Measurements from ENCODE around the gene SHC3. TPM values are rescaled to one million over a fixed set of nuclear protein-coding genes. Genes with fewer than 3 reads are reported as not detected.

Gene SHC3
- total and polyA plus RNA-seq, 2 donors (not counting 3 experiments of a cell fraction or from before 2014, with no cell fraction given): 1.0 to 2.0 TPM

DNA sequence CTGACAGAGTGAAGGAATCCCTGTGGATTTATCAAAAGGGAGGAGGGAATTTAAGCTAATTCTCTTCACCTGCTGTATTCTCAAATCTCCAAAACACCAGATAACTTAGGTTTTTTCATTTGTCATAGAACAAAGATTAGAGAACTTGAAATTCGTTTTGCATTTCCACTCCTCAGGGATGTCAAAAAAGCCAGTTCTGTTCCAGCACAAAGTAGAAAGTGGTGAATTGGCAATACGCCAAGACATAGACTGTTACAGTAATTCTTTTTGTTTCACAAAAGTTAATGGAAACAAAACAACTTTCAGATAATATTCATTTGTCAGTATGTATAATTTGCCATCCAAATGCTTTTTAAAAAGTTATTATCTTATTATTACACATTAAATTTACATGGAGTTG is 172.4 kb downstream of the SHC3 start:
- no peak overlapping the region for H3K9ac ChIP-seq (replicated peaks; ENCODE audit: extremely low read depth, insufficient read depth, low read length)
- H3K9me3 ChIP-seq (replicated peaks; ENCODE audit: control insufficient read depth, insufficient read depth, low read length): no peaks in the 10 kb centered on the region
- DNase-seq (ENCODE audit: low read depth, low spot score) (peak; percentile 25), FAIRE-seq (peak; percentile 69)
- ChIA-PET CTCF (interaction anchor here (1.1 to 4.0 kb wide), 2 partner anchors 273 to 345 kb away, joined by 3 to 19 read pairs; no protein-coding TSS in a partner anchor), POLR2A (no interaction called here)
- H3K27me3 ChIP-seq (ENCODE audit: control insufficient read depth in 2 of 2, insufficient read depth in 2 of 2, low read length in 2 of 2): no peaks in the 10 kb centered on the region
- no peak overlapping the region for H3K4me2 ChIP-seq (ENCODE audit: insufficient read depth, low read length)
- H3K27ac ChIP-seq (ENCODE audit: insufficient read depth, low read depth, low read length): no peak overlapping the region
- no peak overlapping the region for H3K4me3 ChIP-seq (replicated peaks in 1 of 3; ENCODE audit: insufficient read depth in 1 of 3, low read depth in 1 of 3, low read length in 3 of 3)
- BruUV-seq (replicated peaks): no TSS peak
- no peak overlapping the region for H2AFZ ChIP-seq (ENCODE audit: low read depth, low read length)
- dilution Hi-C loops (cut with MboI; ENCODE audit: extremely low pct_ligation_motif_present, low sequenced_read_pairs) (no loop called here), intact Hi-C loops (cut with micrococcal nuclease) (no loop called here)
- no peaks in the 10 kb centered on the region for H4K20me1 ChIP-seq (replicated peaks; ENCODE audit: control insufficient read depth, extremely low read depth, insufficient read depth, low read length)
- H3K4me1 ChIP-seq (ENCODE audit: control insufficient read depth, extremely low read depth, insufficient read depth, low read length): no peaks in the 10 kb centered on the region
- no peak for TF ChIP-seq FOS (IDR thresholded peaks at IDR 0.05; ENCODE audit: borderline replicate concordance, insufficient read depth, low read length)
- TF ChIP-seq, protein P1, sequence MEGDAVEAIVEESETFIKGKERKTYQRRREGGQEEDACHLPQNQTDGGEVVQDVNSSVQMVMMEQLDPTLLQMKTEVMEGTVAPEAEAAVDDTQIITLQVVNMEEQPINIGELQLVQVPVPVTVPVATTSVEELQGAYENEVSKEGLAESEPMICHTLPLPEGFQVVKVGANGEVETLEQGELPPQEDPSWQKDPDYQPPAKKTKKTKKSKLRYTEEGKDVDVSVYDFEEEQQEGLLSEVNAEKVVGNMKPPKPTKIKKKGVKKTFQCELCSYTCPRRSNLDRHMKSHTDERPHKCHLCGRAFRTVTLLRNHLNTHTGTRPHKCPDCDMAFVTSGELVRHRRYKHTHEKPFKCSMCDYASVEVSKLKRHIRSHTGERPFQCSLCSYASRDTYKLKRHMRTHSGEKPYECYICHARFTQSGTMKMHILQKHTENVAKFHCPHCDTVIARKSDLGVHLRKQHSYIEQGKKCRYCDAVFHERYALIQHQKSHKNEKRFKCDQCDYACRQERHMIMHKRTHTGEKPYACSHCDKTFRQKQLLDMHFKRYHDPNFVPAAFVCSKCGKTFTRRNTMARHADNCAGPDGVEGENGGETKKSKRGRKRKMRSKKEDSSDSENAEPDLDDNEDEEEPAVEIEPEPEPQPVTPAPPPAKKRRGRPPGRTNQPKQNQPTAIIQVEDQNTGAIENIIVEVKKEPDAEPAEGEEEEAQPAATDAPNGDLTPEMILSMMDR (IDR thresholded peaks at IDR 0.05; ENCODE audit: extremely low read depth in 1 of 2, insufficient read depth in 1 of 2, low read depth in 1 of 2, low read length in 2 of 2): no peak
- TF ChIP-seq, protein P2, sequence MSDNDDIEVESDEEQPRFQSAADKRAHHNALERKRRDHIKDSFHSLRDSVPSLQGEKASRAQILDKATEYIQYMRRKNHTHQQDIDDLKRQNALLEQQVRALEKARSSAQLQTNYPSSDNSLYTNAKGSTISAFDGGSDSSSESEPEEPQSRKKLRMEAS (IDR thresholded peaks at IDR 0.05; ENCODE audit: insufficient read depth, insufficient read length): no peak
- no peak for TF ChIP-seq GATA2 (IDR thresholded peaks at IDR 0.05; ENCODE audit: insufficient read depth, insufficient read length, low read depth, low read length)
- no peak for TF ChIP-seq POLR2A (IDR thresholded peaks at IDR 0.05; ENCODE audit: low read depth, low read length)
- no peak for TF ChIP-seq POLR2AphosphoS5 (IDR thresholded peaks at IDR 0.05; ENCODE audit: insufficient read depth, low read depth, low read length)
- TF ChIP-seq JUN (IDR thresholded peaks at IDR 0.05; ENCODE audit: borderline replicate concordance, insufficient read depth, insufficient read length, low read depth): no peak
- H3K36me3 ChIP-seq (ENCODE audit: control insufficient read depth in 2 of 2, extremely low read depth in 1 of 2, insufficient read depth in 2 of 2, low read length in 2 of 2): peaks cover 2% of the 10 kb centered on the region in 2 experiments
- H3K79me2 ChIP-seq (ENCODE audit: control insufficient read depth, insufficient read depth, low read length): peaks cover 21% of the 10 kb centered on the region
- no peaks in the 10 kb centered on the region for H3K9me1 ChIP-seq (replicated peaks; ENCODE audit: control insufficient read depth, extremely low read depth, insufficient read depth, low read length)
